Keratinocyte (primary cell): ENCODE data around the gene FBXW9. TPM values are rescaled to one million over a fixed set of nuclear protein-coding genes. Genes with fewer than 3 reads are reported as not detected.
A peak's percentile ranks its signal among the peaks of the same experiment; 100 is the strongest.

Experiments used
- DNase-seq: peaks from one replicate; pipeline ENCODE4 v3.0.0-alpha.2; 2011; ENCODE audit warnings: low read depth, missing footprints, low spot score
- FAIRE-seq: peaks from 2 replicates; lab custom pipeline; 2011; peaks lifted over from hg19 to GRCh38; lab: Jason Lieb, UNC
- H2AFZ ChIP-seq: 2 replicates; pipeline ENCODE4 v1.6.0; 2012; ENCODE audit warnings: low read length, control low read depth, inconsistent platforms; ENCODE audit not compliant: control insufficient read depth
- H3K27ac ChIP-seq: 2 replicates; pipeline ENCODE4 v1.5.1; 2011; ENCODE audit warnings: low read length; ENCODE audit not compliant: control insufficient read depth, insufficient read depth
- H3K27me3 ChIP-seq: 3 replicates; pipeline ENCODE4 v1.6.0; 2011; ENCODE audit warnings: low read length; ENCODE audit not compliant: control insufficient read depth, insufficient read depth; ENCODE audit errors: extremely low read depth
- H3K36me3 ChIP-seq, 2 experiments: 2 replicates in 1 of 2; 3 replicates in 1 of 2; pipeline ENCODE4 v1.5.1; 2011; ENCODE audit warnings: low read length in 2 of 2, mild to moderate bottlenecking in 1 of 2; ENCODE audit not compliant: control insufficient read depth in 2 of 2, insufficient read depth in 2 of 2; ENCODE audit errors: extremely low read depth in 1 of 2
- H3K4me1 ChIP-seq: 3 replicates; pipeline ENCODE4 v1.5.1; 2011; ENCODE audit warnings: low read length; ENCODE audit not compliant: control insufficient read depth, insufficient read depth; ENCODE audit errors: extremely low read depth
- H3K4me2 ChIP-seq: 3 replicates; pipeline ENCODE4 v1.6.0; 2011; ENCODE audit warnings: low read depth, low read length; ENCODE audit not compliant: control insufficient read depth, insufficient read depth; ENCODE audit errors: extremely low read depth
- H3K4me3 ChIP-seq, 3 experiments: fragments of 200-600 bp in 1 of 3; sonication (generic) in 1 of 3; 2 replicates in 2 of 3; 3 replicates in 1 of 3; pipeline ENCODE4 v1.5.1; 2011 to 2016; ENCODE audit warnings: low read length in 3 of 3, mild to moderate bottlenecking in 3 of 3, control low read depth in 2 of 3, inconsistent platforms in 1 of 3, low read depth in 1 of 3, mixed read lengths in 1 of 3, mixed run types in 1 of 3, moderate library complexity in 1 of 3; ENCODE audit not compliant: control insufficient read depth in 2 of 3, insufficient read depth in 2 of 3; ENCODE audit errors: extremely low read depth in 1 of 3
- H3K79me2 ChIP-seq: 2 replicates; pipeline ENCODE4 v1.6.0; 2012; ENCODE audit warnings: low read length; ENCODE audit not compliant: control insufficient read depth, insufficient read depth
- H3K9ac ChIP-seq: 3 replicates; pipeline ENCODE4 v1.6.0; 2011; ENCODE audit warnings: low read length; ENCODE audit not compliant: control insufficient read depth, insufficient read depth; ENCODE audit errors: extremely low read depth
- H3K9me1 ChIP-seq: 3 replicates; pipeline ENCODE4 v1.6.0; 2011; ENCODE audit warnings: low read length; ENCODE audit not compliant: control insufficient read depth, insufficient read depth; ENCODE audit errors: extremely low read depth
- H3K9me3 ChIP-seq: 2 replicates; pipeline ENCODE4 v1.5.1; 2012; ENCODE audit warnings: low read depth, low read length; ENCODE audit not compliant: control insufficient read depth
- H4K20me1 ChIP-seq: 3 replicates; pipeline ENCODE4 v1.6.0; 2011; ENCODE audit warnings: low read length; ENCODE audit not compliant: control insufficient read depth, insufficient read depth; ENCODE audit errors: extremely low read depth
- EZH2 ChIP-seq: IDR thresholded peaks from one replicate; pipeline ENCODE4 v1.6.1; 2012; ENCODE audit warnings: inconsistent platforms, mild to moderate bottlenecking, low read length, moderate library complexity
- dilution Hi-C: fragments of 300-500 bp; cut with MboI; formaldehyde crosslinking; loops from one replicate; pipeline ENCODE4 v1.7.0; 2020; ENCODE audit warnings: low sequenced_read_pairs; ENCODE audit not compliant: extremely low pct_ligation_motif_present
- polyA plus RNA-seq, 5 experiments: library from polyadenylated mRNA; depleted of rRNA in 3 of 5; stranded (reverse) in 3 of 5; stranded (forward) in 1 of 5; unstranded in 1 of 5; fragments of >200 nt; gene quantifications; 1 replicate in 1 of 5; 2 replicates in 3 of 5; 3 replicates in 1 of 5; pipeline versions ENCODE4 v1.2.1 to v1.2.3, GENCODE V29; 2011 to 2012; ENCODE audit warnings: missing spikeins in 2 of 5, low read depth in 1 of 5, low replicate concordance in 1 of 5
- small RNA-seq, 3 experiments: library from RNA; depleted of rRNA; stranded (forward); fragments of <200 nt; gene quantifications; one replicate each; pipeline ENCODE3, GENCODE V24; 2012; ENCODE audit warnings: low read depth in 3 of 3, low replicate concordance in 1 of 3; ENCODE audit not compliant: insufficient read length in 3 of 3
- TF ChIP-seq, protein P1 (sequence below), 3 experiments: IDR thresholded peaks in 1 of 3; conservative IDR thresholded peaks in 1 of 3; optimal IDR thresholded peaks in 1 of 3; 2 replicates in 2 of 3; 3 replicates in 1 of 3; pipeline versions ENCODE3 to v1.5.1; 2011; ENCODE audit warnings: low read length in 3 of 3, mild to moderate bottlenecking in 3 of 3, moderate library complexity in 2 of 3, control low read depth in 1 of 3, inconsistent platforms in 1 of 3; ENCODE audit not compliant: insufficient read depth in 2 of 3; ENCODE audit errors: extremely low read depth in 1 of 3

FBXW9 gene
- polyA plus RNA-seq, 1 donor (not counting 4 experiments of a cell fraction or from before 2014, with no cell fraction given) = 5.6 TPM

DNA sequence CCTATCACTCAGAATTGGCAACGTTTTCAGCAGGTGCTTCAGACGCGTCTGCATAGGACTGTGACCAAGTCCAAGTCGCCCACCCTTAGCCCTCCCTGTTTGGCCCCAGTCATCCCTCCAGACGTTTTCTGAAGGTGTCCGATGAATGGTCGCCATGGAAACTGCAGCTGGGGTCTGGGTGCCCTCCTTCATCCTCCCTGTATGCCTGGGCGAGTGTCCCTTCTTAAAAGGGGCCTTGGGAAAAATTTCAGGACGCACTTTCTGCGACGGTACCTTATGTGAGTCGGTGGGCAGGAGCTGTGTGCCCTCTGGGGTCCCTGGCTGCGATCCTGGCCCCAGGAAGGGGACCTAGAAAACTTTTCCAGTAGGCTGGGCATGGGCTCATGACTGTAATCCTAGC lies 55.0 kb downstream of the FBXW9 start:
- no peaks in the 10 kb centered on the region for H3K9me3 ChIP-seq
- no peak overlapping the region for H3K4me3 ChIP-seq
- FAIRE-seq = no peak
- peaks cover 4% of the 10 kb centered on the region for H3K4me1 ChIP-seq
- H3K4me2 ChIP-seq = no peak overlapping the region
- dilution Hi-C loops = no loop called here
- no peak for DNase-seq
- no peaks in the 10 kb centered on the region for H3K36me3 ChIP-seq
- no peak overlapping the region for H2AFZ ChIP-seq
- no peaks in the 10 kb centered on the region for H3K9me1 ChIP-seq
- H3K9ac ChIP-seq = no peak overlapping the region
- no peak overlapping the region for H3K27ac ChIP-seq
- H3K79me2 ChIP-seq = no peaks in the 10 kb centered on the region
- H3K27me3 ChIP-seq = no peaks in the 10 kb centered on the region
- H4K20me1 ChIP-seq = no peaks in the 10 kb centered on the region
- TF ChIP-seq EZH2 = no peak
- TF ChIP-seq, protein P1, sequence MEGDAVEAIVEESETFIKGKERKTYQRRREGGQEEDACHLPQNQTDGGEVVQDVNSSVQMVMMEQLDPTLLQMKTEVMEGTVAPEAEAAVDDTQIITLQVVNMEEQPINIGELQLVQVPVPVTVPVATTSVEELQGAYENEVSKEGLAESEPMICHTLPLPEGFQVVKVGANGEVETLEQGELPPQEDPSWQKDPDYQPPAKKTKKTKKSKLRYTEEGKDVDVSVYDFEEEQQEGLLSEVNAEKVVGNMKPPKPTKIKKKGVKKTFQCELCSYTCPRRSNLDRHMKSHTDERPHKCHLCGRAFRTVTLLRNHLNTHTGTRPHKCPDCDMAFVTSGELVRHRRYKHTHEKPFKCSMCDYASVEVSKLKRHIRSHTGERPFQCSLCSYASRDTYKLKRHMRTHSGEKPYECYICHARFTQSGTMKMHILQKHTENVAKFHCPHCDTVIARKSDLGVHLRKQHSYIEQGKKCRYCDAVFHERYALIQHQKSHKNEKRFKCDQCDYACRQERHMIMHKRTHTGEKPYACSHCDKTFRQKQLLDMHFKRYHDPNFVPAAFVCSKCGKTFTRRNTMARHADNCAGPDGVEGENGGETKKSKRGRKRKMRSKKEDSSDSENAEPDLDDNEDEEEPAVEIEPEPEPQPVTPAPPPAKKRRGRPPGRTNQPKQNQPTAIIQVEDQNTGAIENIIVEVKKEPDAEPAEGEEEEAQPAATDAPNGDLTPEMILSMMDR (optimal IDR thresholded peaks at IDR 0.05 in 1 of 3, IDR thresholded peaks at IDR 0.05 in 1 of 3, conservative IDR thresholded peaks at IDR 0.05 in 1 of 3; ENCODE audit: extremely low read depth in 1 of 3, insufficient read depth in 2 of 3, low read length in 3 of 3) = no peak

DNA sequence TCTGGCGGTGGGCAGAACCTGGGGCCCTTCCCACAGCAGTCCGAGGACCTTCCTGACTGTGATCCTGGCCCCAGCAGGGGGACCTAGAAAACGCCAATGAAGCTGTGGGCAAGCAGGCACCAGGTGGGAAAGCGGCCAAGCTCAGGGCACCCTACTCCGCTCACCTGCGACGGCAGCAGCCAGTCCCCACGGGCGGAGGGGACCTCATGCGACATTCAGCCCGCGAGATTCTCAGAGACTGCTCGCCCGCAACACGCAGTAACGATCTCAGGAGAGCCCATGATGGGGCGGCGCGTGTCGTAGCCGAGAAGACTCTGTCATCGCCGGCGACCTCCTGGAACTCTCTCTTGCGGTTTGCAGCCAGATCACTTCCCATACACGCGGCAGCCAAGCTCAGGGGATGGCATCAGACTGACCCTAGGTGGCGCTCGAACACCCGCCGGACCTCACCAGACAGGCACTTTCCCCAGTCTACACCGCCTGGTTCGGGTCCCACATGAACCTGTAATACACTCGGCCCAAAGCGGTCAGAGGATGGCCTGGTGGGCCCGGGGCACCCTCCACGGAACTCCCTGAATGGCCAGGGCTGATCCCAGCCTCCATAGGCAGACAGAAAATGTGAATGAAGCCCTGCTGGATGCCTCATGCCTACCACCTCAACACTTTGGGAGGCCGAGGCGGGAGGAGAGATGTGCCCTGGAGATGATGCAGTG lies 56.4 kb downstream of the FBXW9 start:
- H3K4me2 ChIP-seq = peak overlapping the region; percentile 62
- no peaks in the 10 kb centered on the region for H3K9me1 ChIP-seq
- dilution Hi-C loops = no loop called here
- no peaks in the 10 kb centered on the region for H4K20me1 ChIP-seq
- no peak overlapping the region for H3K27ac ChIP-seq
- peak overlapping the region in 1 of 3 experiments; percentile 12 for H3K4me3 ChIP-seq
- FAIRE-seq = peak; percentile 66
- peaks cover 4% of the 10 kb centered on the region for H3K4me1 ChIP-seq
- H3K9ac ChIP-seq = no peak overlapping the region
- DNase-seq = peak; percentile 15
- H2AFZ ChIP-seq = peak overlapping the region; percentile 89
- H3K9me3 ChIP-seq = no peaks in the 10 kb centered on the region
- no peaks in the 10 kb centered on the region for H3K79me2 ChIP-seq
- TF ChIP-seq, protein P1 (optimal IDR thresholded peaks at IDR 0.05 in 1 of 3, IDR thresholded peaks at IDR 0.05 in 1 of 3, conservative IDR thresholded peaks at IDR 0.05 in 1 of 3; ENCODE audit: extremely low read depth in 1 of 3, insufficient read depth in 2 of 3, low read length in 3 of 3) = peak; percentile 80 to 96 (median 90)
- no peak for TF ChIP-seq EZH2
- H3K27me3 ChIP-seq = no peaks in the 10 kb centered on the region
- no peaks in the 10 kb centered on the region for H3K36me3 ChIP-seq

Small RNAs within 50 kb of the gene (small RNA-seq; reads per million reads assigned to genes)
- 1.7 to 13.3 (median 4.3) reads per million in 3 experiments for gene SNORD41

Other genes starting within 250 kb of the FBXW9 start
- 0.62 to 0.98 TPM (median 0.75 TPM) in 3 replicates for gene ZNF709, start 211.8 kb downstream of the FBXW9 start, polyA plus RNA-seq
- gene ZNF564, start 145.1 kb downstream of the FBXW9 start, polyA plus RNA-seq = 2.0 to 3.5 TPM (median 2.5 TPM) in 3 replicates
- gene ZNF490, start 85.8 kb downstream of the FBXW9 start, polyA plus RNA-seq = 2.7 to 3.2 TPM (median 3.2 TPM) in 3 replicates
- 8.1 to 11.5 TPM (median 10.3 TPM) in 3 replicates for gene ZNF791, start 85.7 kb downstream of the FBXW9 start, polyA plus RNA-seq
- 17.0 to 30.1 TPM (median 21.1 TPM) in 3 replicates for gene MAN2B1, start 29.9 kb downstream of the FBXW9 start, polyA plus RNA-seq
- gene WDR83, start 29.8 kb downstream of the FBXW9 start, polyA plus RNA-seq = 3.8 to 5.6 TPM (median 5.0 TPM) in 3 replicates
- 36.5 to 45.0 TPM (median 37.2 TPM) in 3 replicates for gene DHPS, start 14.8 kb downstream of the FBXW9 start, polyA plus RNA-seq
- gene GNG14, start 8.6 kb downstream of the FBXW9 start, polyA plus RNA-seq = not detected in 3 replicates
- 75.3 to 115 TPM (median 105 TPM) in 3 replicates for gene TNPO2, start 27.3 kb upstream of the FBXW9 start, polyA plus RNA-seq
- 148 to 170 TPM (median 153 TPM) in 3 replicates for gene TRIR, start 38.1 kb upstream of the FBXW9 start, polyA plus RNA-seq
- gene GET3, start 40.9 kb upstream of the FBXW9 start, polyA plus RNA-seq = 104 to 173 TPM (median 138 TPM) in 3 replicates
- gene BEST2, start 55.2 kb upstream of the FBXW9 start, polyA plus RNA-seq = 0.03 TPM in 1 of 3 replicates, not detected in the others
- gene HOOK2, start 78.9 kb upstream of the FBXW9 start, polyA plus RNA-seq = 19.0 to 27.4 TPM (median 21.9 TPM) in 3 replicates
- gene JUNB, start 94.9 kb upstream of the FBXW9 start, polyA plus RNA-seq = 34.9 to 85.1 TPM (median 40.8 TPM) in 3 replicates
- gene PRDX2, start 105.2 kb upstream of the FBXW9 start, polyA plus RNA-seq = 119 to 301 TPM (median 154 TPM) in 3 replicates
- gene THSD8, start 105.4 kb upstream of the FBXW9 start, polyA plus RNA-seq = 0.41 to 6.6 TPM (median 2.9 TPM) in 3 replicates
- 12.7 to 32.5 TPM (median 19.7 TPM) in 3 replicates for gene RNASEH2A, start 110.0 kb upstream of the FBXW9 start, polyA plus RNA-seq
- gene RTBDN, start 137.9 kb upstream of the FBXW9 start, polyA plus RNA-seq = not detected in 3 replicates
- 0.09 to 0.13 TPM (median 0.11 TPM) in 3 replicates for gene MAST1, start 141.9 kb upstream of the FBXW9 start, polyA plus RNA-seq
- 23.5 to 38.3 TPM (median 27.2 TPM) in 3 replicates for gene DNASE2, start 184.8 kb upstream of the FBXW9 start, polyA plus RNA-seq
- gene KLF1, start 190.6 kb upstream of the FBXW9 start, polyA plus RNA-seq = not detected in 3 replicates
- 9.9 to 16.8 TPM (median 11.5 TPM) in 3 replicates for gene GCDH, start 194.5 kb upstream of the FBXW9 start, polyA plus RNA-seq
- gene SYCE2, start 222.7 kb upstream of the FBXW9 start, polyA plus RNA-seq = 0.07 to 0.10 TPM in 2 of 3 replicates, not detected in the other
- gene FARSA, start 237.1 kb upstream of the FBXW9 start, polyA plus RNA-seq = 29.9 to 68.7 TPM (median 30.9 TPM) in 3 replicates
- gene CALR, start 242.0 kb upstream of the FBXW9 start, polyA plus RNA-seq = 785 to 1,497 TPM (median 899 TPM) in 3 replicates
- 20.3 to 63.3 TPM (median 23.7 TPM) in 3 replicates for gene RAD23A, start 249.2 kb upstream of the FBXW9 start, polyA plus RNA-seq